ENCODE measurements around the gene USF2.

- TF ChIP-seq, protein P1, sequence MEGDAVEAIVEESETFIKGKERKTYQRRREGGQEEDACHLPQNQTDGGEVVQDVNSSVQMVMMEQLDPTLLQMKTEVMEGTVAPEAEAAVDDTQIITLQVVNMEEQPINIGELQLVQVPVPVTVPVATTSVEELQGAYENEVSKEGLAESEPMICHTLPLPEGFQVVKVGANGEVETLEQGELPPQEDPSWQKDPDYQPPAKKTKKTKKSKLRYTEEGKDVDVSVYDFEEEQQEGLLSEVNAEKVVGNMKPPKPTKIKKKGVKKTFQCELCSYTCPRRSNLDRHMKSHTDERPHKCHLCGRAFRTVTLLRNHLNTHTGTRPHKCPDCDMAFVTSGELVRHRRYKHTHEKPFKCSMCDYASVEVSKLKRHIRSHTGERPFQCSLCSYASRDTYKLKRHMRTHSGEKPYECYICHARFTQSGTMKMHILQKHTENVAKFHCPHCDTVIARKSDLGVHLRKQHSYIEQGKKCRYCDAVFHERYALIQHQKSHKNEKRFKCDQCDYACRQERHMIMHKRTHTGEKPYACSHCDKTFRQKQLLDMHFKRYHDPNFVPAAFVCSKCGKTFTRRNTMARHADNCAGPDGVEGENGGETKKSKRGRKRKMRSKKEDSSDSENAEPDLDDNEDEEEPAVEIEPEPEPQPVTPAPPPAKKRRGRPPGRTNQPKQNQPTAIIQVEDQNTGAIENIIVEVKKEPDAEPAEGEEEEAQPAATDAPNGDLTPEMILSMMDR (IDR thresholded peaks at IDR 0.05) = no peak
- no peak for TF ChIP-seq EP300 (IDR thresholded peaks at IDR 0.05)
Measured at GRCh38 chr19:35262101-35262761, 6.5 kb upstream of the USF2 start.

Data from gastroesophageal sphincter (tissue), 3 donors.